Measurements from ENCODE around the gene CLPSL2.

DNA sequence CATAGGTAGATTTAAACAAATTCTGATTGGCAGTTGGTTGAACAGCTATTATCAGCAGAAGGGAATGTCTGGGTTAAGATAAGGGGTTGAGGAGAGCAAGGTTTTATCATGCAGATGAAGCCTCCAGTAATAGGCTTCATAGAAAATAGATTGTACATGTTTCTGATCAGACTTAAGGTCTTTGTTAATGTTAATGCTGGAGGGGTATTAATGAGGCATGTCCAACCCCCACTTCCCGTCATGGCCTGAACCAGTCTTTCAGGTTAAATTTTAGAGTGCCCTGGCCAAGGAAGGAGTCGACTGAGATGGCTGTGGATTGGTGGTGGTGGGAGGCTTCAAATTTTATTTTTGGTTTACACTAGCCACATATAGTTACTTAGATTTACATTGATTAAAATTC is 7.8 kb downstream of the CLPSL2 start:
- TF ChIP-seq, protein P1, sequence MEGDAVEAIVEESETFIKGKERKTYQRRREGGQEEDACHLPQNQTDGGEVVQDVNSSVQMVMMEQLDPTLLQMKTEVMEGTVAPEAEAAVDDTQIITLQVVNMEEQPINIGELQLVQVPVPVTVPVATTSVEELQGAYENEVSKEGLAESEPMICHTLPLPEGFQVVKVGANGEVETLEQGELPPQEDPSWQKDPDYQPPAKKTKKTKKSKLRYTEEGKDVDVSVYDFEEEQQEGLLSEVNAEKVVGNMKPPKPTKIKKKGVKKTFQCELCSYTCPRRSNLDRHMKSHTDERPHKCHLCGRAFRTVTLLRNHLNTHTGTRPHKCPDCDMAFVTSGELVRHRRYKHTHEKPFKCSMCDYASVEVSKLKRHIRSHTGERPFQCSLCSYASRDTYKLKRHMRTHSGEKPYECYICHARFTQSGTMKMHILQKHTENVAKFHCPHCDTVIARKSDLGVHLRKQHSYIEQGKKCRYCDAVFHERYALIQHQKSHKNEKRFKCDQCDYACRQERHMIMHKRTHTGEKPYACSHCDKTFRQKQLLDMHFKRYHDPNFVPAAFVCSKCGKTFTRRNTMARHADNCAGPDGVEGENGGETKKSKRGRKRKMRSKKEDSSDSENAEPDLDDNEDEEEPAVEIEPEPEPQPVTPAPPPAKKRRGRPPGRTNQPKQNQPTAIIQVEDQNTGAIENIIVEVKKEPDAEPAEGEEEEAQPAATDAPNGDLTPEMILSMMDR (IDR thresholded peaks at IDR 0.05) = no peak
- no peak for TF ChIP-seq EP300 (IDR thresholded peaks at IDR 0.05)
